DMS79 (cell line): Measurements from ENCODE around the gene GABARAPL1.

Experiments used
- DNase-seq: peaks from one replicate; lab custom pipeline; 2025; lab: John Stamatoyannopoulos, UW

The GABARAPL1 gene

DNA sequence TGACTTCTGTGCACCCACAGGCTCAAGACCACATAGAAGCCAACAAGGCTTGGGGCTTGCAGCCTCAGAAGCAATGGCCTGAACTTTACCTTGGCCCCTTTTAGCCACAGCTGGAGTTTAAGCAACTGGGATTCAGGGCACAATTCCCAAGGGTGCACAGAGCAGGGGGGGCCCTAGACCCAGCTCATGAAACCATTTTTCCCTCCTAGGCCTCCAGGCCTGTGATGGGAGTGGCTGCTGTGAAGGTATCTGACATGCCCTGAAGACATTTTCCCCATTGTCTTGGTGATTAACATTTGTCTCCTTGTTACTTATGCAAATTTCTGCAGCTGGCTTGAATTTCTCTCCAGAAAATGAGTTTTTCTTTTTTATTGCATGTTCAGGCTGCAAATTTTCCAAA lies 21.9 kb downstream of the GABARAPL1 start:
- DNase-seq, result no peak

DNA sequence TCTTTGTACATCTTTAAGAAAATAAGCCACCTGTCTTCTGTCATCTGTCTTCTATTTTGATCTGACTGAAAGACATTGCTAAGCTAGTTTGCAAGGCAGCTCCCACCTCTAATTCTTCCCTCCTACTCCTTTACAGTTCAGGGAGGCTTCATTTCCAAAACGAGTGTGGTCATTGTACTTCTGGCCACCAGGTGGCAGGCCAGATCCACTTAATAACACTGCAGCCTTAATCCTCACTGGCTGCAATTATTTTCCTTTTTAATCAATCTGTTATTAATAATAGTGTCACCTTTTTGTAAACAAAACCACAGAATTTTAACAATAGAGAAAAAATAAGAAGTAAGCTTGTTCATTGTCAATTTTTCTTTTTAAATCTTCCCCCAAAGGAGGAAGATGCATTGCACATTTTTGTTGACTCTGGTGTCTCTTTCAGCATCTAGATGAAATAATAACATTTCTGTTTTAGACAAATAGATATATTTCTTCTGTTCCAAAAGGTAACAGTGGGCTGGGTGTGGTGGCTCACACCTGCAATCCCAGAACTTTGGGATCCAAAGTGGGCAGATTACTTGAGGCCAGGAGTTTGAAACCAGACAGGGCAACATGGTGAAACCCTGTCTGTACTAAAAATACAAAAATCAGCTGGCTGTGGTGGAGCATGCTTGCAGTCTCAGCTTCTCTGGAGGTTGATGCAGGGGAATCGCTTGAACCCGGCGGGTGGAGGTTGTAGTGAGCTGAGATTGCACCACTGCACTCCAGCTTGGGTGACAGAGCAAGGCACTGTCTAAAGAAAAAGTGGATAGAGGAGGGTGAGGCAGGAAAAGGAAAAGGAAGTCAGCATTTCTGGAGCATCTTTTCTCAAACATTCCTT lies 23.3 kb downstream of the GABARAPL1 start:
- DNase-seq, result no peak

DNA sequence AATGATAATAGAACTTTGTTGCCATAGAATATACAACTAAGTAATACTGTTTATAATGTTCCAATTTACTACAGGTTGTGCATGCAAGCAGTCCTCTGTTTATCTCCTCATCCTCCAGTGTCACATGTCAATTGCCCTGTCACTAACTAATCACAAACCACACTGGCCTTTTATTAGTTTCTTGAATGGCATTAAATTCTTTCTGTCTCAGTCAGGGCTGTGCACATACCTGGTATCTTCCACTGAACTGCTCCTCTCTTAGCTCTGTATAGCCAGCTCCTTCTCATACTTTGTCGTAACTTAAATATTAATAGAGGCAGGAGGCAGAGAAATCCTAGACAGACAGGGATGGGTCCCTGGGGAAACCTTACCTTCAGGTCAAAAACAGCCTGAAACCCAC lies 24.0 kb downstream of the GABARAPL1 start:
- DNase-seq, result no peak

DNA sequence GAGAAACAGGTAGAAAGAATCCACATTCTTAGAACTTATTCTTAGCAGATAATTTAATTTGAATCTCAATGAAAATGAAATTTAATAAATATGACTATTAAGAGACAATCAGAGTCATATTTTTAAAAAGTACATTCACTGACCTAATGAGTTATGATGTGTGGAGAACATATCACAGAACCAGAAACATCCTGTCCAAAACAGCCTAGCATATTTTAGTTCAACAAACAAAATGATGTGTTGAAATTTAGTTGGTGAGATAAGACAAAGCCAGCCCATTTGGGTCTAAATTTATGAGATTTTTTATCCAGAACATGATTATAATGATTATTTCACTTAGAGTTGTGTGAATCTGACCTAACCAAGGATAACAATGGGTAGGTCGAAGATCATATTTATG lies 25.8 kb downstream of the GABARAPL1 start:
- no peak for DNase-seq

DNA sequence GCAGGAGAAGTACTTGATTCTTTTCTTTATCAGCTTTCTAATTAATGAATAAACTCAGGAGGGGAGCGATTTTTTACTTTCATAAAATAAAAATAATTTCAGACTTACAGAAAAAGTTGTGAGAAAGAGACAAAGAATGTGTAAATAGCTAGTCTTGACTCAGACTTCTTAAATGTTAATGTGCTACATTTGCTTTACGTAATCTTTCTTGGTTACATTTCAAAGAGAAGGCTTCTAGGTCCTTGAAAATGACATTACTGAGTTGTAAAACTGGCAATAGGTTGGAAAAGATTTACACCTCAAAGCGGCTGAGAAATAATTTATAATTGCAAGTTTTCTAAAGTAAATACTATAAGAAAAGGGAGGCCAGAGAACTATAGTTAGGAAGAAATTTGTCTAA lies 28.6 kb downstream of the GABARAPL1 start:
- no peak for DNase-seq

DNA sequence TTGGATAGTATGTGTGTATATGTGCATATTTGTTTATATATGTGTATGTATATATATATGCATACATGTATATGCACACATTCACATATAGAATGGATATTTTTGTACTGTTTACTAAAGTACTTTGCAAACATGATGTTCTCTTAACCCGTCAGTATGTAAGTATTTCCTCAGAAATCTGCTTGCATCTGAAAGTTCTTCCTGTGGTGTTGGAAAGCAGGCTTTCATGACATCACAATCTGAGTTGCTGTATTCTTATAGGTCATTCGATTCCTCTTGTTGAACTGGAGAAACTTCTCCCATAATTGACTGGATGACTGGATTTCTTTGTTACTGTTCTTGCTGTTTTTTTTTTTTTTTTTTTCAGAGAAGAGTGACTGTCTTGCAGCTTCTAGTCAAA lies 29.1 kb downstream of the GABARAPL1 start:
- no peak for DNase-seq

DNA sequence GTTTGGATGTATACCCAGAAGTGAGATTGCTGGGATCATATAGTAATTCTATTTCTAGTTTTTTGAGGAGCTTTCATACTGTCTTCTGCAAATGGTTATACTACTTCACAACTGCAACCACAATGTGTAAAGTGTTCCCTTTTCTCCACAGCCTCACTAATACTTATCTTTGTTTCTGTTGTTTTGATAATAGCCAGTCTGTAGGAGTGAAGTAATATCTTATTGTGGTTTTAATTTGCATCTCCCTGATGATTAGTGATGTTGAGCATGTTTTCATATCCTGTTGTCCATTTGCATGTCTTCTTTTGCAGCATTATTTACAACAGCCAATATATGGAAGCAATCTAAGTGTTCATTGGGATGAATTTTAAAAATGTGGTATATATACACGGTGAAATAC lies 29.9 kb downstream of the GABARAPL1 start:
- no peak for DNase-seq

DNA sequence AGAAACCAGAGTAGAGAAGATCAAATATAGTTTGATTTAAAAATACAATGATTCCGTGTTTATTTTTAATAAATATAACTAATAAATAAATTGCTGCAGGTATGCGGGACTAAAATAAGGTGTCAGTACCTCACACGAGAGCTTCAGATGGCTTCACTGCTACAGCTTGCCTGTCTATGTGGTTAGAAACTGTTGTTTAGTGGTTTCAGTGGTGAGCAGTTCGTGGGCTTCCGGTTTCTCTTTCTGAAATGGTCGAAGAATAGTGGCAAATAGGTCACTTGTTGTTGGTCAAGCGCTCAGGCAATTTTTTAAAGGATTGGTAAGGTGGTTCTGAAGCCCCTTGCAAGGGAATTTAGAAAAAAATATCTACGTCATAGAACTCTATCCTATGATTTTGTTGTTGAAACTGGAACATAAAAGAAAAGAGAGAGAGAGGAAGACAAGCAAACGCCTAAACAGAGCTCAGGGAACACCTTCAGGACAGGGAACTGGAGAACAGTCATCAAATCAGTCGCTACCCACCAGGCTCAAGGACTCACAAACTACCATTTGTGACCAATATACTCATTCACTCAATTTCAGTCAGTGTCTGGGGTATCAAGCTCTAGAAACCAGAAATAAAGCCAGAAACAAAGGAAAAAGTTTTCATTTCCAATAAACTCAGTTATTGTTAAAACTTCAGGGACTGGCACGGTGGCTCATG lies 31.3 kb downstream of the GABARAPL1 start:
- no peak for DNase-seq

DNA sequence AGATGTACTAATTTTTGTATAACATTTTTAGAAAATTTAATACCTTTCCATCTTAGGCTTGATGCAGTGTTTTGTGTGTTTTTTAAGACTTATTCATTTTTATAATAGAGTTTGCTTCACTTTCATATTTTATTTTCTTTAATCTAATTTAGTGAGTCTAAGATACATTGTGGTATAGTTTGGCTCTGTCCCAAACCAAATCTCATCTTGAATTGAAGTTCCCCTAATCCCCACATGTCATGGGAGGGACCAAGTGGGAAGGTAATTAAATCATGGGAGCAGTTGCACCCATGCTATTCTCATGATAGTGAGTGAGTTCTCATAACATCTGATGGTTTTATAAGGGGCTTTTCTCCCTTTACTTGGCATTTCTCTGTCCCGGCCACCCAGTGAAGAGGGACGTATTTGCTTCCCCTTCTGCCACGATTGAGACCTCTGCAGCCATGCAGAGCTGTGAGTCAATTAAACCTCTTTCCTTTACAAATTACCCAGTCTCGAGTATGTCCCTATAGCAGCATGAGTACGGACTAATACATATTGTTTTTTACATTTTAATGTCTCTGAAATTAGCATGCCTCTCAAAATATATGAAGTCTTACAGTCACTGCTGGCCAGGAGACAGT lies 34.9 kb downstream of the GABARAPL1 start:
- no peak for DNase-seq

DNA sequence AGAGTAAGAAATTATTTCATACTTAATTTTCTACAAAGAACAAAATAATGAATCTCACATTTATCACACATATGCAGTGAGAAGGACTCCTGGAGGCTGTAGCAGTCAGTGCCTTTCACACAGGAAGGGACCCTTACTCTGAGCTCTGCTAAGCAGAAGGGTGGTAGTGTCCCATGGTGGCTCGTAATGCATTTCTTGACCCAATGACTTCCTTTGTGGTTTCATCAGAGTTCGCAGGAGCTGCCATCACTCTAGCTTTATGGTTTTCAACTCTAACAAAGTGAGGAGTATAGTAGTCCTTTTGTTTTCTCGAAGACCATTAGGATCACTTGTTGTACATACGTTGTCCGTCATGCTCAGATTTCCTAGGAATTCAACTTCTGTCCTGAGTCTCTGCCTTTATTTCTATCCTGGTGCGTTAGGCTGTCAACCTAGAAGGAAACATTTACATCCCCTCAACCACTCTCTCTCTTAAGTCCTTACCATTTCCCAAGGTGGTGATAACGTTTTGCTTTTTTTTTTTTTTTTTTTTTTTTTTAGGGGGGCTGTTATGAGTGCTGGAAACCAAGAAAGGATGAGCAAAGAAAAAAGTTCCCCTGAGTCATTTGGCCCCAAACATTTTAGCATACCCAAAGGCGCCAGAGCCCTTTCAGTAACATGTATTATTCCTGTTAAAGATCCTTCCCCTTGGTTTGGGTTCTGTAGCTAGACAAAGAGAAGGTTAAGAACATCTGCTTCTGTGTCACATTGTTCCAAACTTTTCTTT lies 37.2 kb downstream of the GABARAPL1 start:
- DNase-seq, result no peak

DNA sequence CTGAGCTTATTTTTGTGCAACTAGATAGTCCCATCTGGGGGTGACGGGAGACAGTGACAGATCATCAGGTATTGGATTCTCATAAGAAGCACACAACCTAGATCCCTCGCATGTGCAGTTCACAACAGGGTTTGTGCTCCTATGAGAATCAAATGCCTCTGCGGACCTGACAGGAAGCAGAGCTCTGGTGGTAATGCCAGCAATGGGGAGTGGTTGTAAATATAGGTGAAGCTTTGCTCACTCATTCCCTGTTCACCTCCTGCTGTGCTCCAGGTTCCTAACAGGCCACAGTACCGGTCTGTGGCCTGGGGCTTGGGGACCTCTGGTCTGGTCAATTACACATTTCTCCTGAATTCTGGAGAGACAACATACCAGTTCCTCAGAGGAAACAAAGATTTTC lies 39.0 kb downstream of the GABARAPL1 start:
- DNase-seq, result no peak

DNA sequence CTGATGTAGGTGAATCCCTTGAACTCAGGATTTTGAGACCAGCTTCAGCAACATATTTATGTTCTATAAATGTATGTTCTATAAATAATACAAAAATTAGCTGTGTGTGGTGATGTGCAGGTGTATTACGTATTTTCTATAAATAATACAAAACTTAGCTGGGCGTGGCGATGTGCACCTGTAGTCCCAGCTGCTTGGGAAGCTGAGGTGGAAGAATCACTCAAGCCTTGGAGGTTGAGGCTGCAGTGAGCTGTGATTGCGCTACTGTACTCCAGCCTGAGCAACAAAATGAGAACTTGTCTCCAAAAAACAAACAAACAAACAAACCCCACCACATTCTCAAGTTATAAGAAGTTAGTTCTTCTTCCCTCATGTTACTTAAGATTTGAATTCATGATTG lies 39.5 kb downstream of the GABARAPL1 start:
- DNase-seq, result no peak

DNA sequence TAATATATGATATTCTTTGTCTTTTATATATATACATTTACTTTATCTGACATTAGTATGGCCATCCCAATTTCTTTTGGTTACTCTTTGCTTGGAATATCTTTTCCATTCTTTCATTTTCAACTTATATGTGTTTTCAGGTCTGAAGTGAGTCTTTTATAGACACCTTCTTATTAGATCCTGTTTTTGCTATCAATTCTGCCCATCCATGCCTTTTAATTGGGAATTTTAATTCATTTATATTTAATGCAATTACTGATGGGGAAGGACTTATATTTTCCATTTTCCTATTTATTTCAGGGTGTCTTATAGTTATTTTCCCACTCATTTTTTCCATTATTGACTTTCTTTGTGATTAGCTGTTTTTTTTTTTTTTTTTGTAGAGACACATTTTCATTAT lies 43.4 kb downstream of the GABARAPL1 start:
- no peak for DNase-seq

DNA sequence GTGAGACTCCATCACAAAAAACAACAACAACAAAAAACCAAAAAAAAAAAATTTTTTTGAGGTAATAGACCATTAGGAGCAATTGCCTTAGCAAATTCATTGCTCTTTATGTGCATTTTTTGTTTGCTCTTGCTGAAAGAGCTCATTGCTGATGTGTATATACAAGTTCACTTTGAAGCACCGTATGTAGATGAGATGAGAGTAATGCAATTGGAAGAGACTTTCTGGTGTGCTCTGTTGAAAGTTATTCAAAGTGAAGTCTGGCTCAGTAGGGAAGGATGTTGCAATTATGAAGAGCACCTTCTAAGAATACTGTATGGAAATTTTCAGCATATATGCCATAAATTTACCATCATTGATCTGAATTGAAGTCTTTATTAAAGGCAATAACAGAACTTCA lies 48.2 kb downstream of the GABARAPL1 start:
- no peak for DNase-seq

DNA sequence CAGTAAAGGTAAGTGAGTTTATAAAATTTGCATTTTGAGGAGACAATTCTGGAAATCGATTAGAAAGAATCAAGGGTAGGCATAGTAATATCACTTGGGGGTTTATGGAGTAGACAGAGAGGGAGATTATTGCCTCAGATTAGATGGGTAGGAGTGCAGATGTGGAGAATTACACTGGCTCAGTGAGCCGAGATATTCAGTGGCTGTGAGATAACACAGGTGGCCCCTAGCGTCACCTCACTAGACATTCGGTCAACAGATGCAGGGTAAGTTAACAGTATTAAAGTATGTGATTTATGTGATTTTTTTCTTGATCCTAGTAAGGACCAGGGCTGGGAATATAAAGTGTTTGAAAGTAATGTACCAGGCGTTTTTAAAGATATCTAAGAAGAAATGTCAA lies 55.4 kb downstream of the GABARAPL1 start:
- no peak for DNase-seq

DNA sequence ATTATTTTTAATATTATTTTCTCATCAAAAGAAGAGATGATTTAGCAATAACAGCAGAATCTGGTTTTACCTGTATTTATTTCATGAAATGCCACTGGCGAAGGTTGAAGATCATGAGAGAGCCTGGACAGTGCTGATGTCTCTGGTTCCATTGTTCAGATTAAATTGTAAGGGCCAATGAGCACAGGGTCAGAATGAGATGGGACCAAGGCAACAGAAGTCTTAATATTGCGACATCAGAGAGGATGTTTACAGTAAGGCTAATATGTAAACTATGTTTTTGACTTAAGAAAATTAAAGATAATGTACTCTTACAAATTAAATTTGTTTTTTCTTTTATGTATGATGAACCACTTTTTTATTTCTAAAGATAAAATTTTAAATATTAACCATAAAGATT lies 59.8 kb downstream of the GABARAPL1 start:
- no peak for DNase-seq
